AG09309 (cell line): ENCODE data around the gene RYR1.

ENCODE experiments used
- DNase-seq: peaks from one replicate; pipeline ENCODE4 v3.0.0-alpha.2; 2010; ENCODE audit warnings: low read depth
- H3K4me3 ChIP-seq: 2 replicates; pipeline ENCODE4 v1.5.1; 2011; ENCODE audit warnings: mild to moderate bottlenecking, low read depth, low read length, moderate library complexity; ENCODE audit not compliant: control insufficient read depth
- CTCF ChIP-seq: IDR thresholded peaks from 2 replicates; pipeline ENCODE4 v1.5.1; 2011; ENCODE audit warnings: mild to moderate bottlenecking, low read depth, low read length, inconsistent platforms; ENCODE audit not compliant: insufficient read depth, control insufficient read depth; ENCODE audit errors: missing control alignments

RYR1 gene

GRCh38 chr19:38391911-38392464, 41.5 kb upstream of the RYR1 start:
- no peak overlapping the region for H3K4me3 ChIP-seq
- no peak for DNase-seq
- TF ChIP-seq CTCF, result no peak

GRCh38 chr19:38392707-38393308, 40.7 kb upstream of the RYR1 start:
- no peak overlapping the region for H3K4me3 ChIP-seq
- DNase-seq, result no peak
- no peak for TF ChIP-seq CTCF

- TF ChIP-seq CTCF, result no peak
- no peak for DNase-seq
- no peak overlapping the region for H3K4me3 ChIP-seq
Measured at GRCh38 chr19:38394488-38394887, 39.0 kb upstream of the RYR1 start.

GRCh38 chr19:38395381-38396114, 37.9 kb upstream of the RYR1 start:
- no peak overlapping the region for H3K4me3 ChIP-seq
- no peak for TF ChIP-seq CTCF

GRCh38 chr19:38399081-38399480, 34.4 kb upstream of the RYR1 start:
- DNase-seq, result no peak
- H3K4me3 ChIP-seq, result no peak overlapping the region
- no peak for TF ChIP-seq CTCF

More at GRCh38 chr19:38395381-38396114, 37.9 kb upstream of the RYR1 start:
- no peak for DNase-seq

GRCh38 chr19:38399537-38399936, 34.0 kb upstream of the RYR1 start:
- TF ChIP-seq CTCF, result no peak
- H3K4me3 ChIP-seq, result no peak overlapping the region
- DNase-seq, result no peak

GRCh38 chr19:38400361-38400760, 33.1 kb upstream of the RYR1 start:
- TF ChIP-seq CTCF, result no peak
- DNase-seq, result no peak

More at GRCh38 chr19:38400361-38400760, 33.1 kb upstream of the RYR1 start:
- H3K4me3 ChIP-seq, result no peak overlapping the region
